ENCODE results near the gene DCHS1. TPM values are rescaled to one million over a fixed set of nuclear protein-coding genes. Genes with fewer than 3 reads are reported as not detected.

DCHS1 gene
- total RNA-seq, 4 donors from 2014 or later, result 5.5 to 17.7 (median 14.0) TPM

GRCh38 chr11:6682591-6682935 lies 27.0 kb upstream of the DCHS1 start:
- 0% methylated on average over 10 of the region's 10 CpGs; no CpG with 5 or more reads in 1 of the 2 donors for WGBS, 2 donors (ENCODE audit: low coverage in 1 of 2)
- H3K4me1 ChIP-seq, result peaks cover 8 to 23% (median 14%) of the 10 kb centered on the region in 4 donors
- in situ Hi-C loops (cut with MboI; ENCODE audit: low pct_ligation_motif_present in 1 of 4, low pct_unique_long_range_greater_than_20kb in 1 of 4, low sequenced_read_pairs in 3 of 4), result loop anchor here in 1 of 4 donors (5.0 to 10.0 kb wide), 2 partner anchors 65 to 298 kb away; partner anchors contain the start of gene TPP1
- DNase-seq, result no peak
- H3K9me3 ChIP-seq, result no peaks in the 10 kb centered on the region
- TF ChIP-seq EP300 (IDR thresholded peaks at IDR 0.05; ENCODE audit: low read depth) (no peak), POLR2A (IDR thresholded peaks at IDR 0.05) (no peak), CTCF (IDR thresholded peaks at IDR 0.05) (no peak)
- H3K4me3 ChIP-seq, result peak overlapping the region; percentile 73 to 86 (median 79)
- H3K27me3 ChIP-seq, result no peaks in the 10 kb centered on the region
- intact Hi-C loops (cut with DNase I; ENCODE audit: low total_unique reads), result loop anchor here (5.0 to 10.0 kb wide), 2 partner anchors 70 to 148 kb away; partner anchors contain the start of gene TAF10
- H3K36me3 ChIP-seq, result no peaks in the 10 kb centered on the region
- peak overlapping the region; percentile 83 to 94 (median 90) for H3K27ac ChIP-seq

GRCh38 chr11:6681949-6682348 lies 26.3 kb upstream of the DCHS1 start:
- Histone ChIP-seq H3K36me3 (no peaks in the 10 kb centered on the region), H3K4me3 (peak overlapping the region; percentile 73 to 86 (median 79)), H3K9me3 (no peaks in the 10 kb centered on the region), H3K27me3 (no peaks in the 10 kb centered on the region), H3K27ac (peak overlapping the region in 3 of 4 donors; percentile 83 to 90 (median 90)), H3K4me1 (peaks cover 8 to 23% (median 14%) of the 10 kb centered on the region in 4 donors)
- intact Hi-C loops (cut with DNase I; ENCODE audit: low total_unique reads), result loop anchor here (5.0 to 10.0 kb wide), 2 partner anchors 70 to 147 kb away; partner anchors contain the start of gene TAF10
- in situ Hi-C loops (cut with MboI; ENCODE audit: low pct_ligation_motif_present in 1 of 4, low pct_unique_long_range_greater_than_20kb in 1 of 4, low sequenced_read_pairs in 3 of 4), result loop anchor here in 1 of 4 donors (5.0 to 10.0 kb wide), 2 partner anchors 65 to 297 kb away; partner anchors contain the start of gene TPP1
- WGBS, 2 donors (ENCODE audit: low coverage in 1 of 2), result 8% methylated on average over 5 of the region's 5 CpGs; no CpG with 5 or more reads in 1 of the 2 donors
- TF ChIP-seq POLR2A (IDR thresholded peaks at IDR 0.05) (no peak), POLR2AphosphoS5 (IDR thresholded peaks at IDR 0.05) (no peak), CTCF (IDR thresholded peaks at IDR 0.05) (no peak), EP300 (IDR thresholded peaks at IDR 0.05; ENCODE audit: low read depth) (no peak)
- DNase-seq, result no peak

DNA sequence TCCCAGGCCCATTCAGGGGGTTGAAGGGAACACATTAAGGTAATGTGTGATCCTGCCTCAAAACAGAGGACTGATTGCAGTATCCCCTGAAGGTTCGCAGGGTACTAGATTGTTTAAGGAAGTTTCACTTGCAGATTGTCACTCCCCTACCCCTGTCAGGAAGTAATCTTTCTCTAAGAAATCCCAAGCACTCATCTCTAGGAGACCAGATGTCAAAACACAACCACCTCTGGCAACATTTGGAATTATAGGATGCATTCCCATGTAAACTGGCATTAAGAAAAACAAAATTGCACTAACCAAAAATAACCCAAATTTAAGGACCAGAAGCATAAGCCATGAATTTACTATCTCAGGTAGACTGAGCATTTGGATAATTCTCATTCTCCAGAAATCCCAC lies 25.9 kb upstream of the DCHS1 start:
- Histone ChIP-seq H3K27me3 (no peaks in the 10 kb centered on the region), H3K4me1 (peaks cover 8 to 23% (median 14%) of the 10 kb centered on the region in 4 donors), H3K9me3 (no peaks in the 10 kb centered on the region), H3K27ac (peak overlapping the region in 1 of 4 donors; percentile 90), H3K4me3 (peak overlapping the region in 1 of 4 donors; percentile 77), H3K36me3 (no peaks in the 10 kb centered on the region)
- 40 to 50% methylated on average over 1 of the region's 1 CpG for WGBS, 2 donors (ENCODE audit: low coverage in 1 of 2)
- no peak for DNase-seq
- in situ Hi-C loops (cut with MboI; ENCODE audit: low pct_ligation_motif_present in 1 of 4, low pct_unique_long_range_greater_than_20kb in 1 of 4, low sequenced_read_pairs in 3 of 4) (loop anchor here in 1 of 4 donors (5.0 to 10.0 kb wide), 2 partner anchors 64 to 297 kb away; partner anchors contain the start of gene TPP1), intact Hi-C loops (cut with DNase I; ENCODE audit: low total_unique reads) (loop anchor here (5.0 to 10.0 kb wide), 2 partner anchors 69 to 147 kb away; partner anchors contain the start of gene TAF10)
- TF ChIP-seq CTCF (IDR thresholded peaks at IDR 0.05) (no peak), POLR2AphosphoS5 (IDR thresholded peaks at IDR 0.05) (no peak), EP300 (IDR thresholded peaks at IDR 0.05; ENCODE audit: low read depth) (no peak), POLR2A (IDR thresholded peaks at IDR 0.05) (no peak)

DNA sequence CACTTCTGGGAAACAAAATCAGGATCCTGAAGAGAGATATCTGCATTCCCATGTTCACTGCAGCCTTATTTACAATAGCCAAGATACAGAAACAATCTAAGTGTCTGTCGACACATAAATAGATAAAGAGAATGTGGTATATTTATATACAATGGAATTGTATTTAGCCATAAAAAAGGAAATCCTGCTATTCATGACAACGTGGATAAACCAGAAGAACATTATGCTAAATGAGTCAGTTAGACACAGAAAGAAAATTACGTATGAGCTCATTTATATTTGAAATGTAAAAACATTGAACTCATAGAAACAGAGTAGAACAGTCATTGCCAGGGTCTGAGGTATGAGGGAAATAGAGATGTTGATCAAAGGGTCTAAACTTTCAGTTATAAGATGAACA lies 21.4 kb upstream of the DCHS1 start:
- Histone ChIP-seq H3K36me3 (no peaks in the 10 kb centered on the region), H3K27ac (no peak overlapping the region), H3K4me1 (peaks cover 4 to 14% (median 8%) of the 10 kb centered on the region in 4 donors), H3K27me3 (no peaks in the 10 kb centered on the region), H3K9me3 (no peaks in the 10 kb centered on the region), H3K4me3 (no peak overlapping the region)
- intact Hi-C loops (cut with DNase I; ENCODE audit: low total_unique reads) (no loop called here), in situ Hi-C loops (cut with MboI; ENCODE audit: low pct_ligation_motif_present in 1 of 4, low pct_unique_long_range_greater_than_20kb in 1 of 4, low sequenced_read_pairs in 3 of 4) (loop anchor here in 1 of 4 donors (10.0 kb wide), 1 partner anchor 142 kb away; no protein-coding TSS in a partner anchor)
- DNase-seq, result no peak
- WGBS, 2 donors (ENCODE audit: low coverage in 1 of 2), result 78 to 83% methylated on average over 3 of the region's 3 CpGs
- no peak for TF ChIP-seq POLR2AphosphoS5 (IDR thresholded peaks at IDR 0.05)
- no peak for TF ChIP-seq EP300 (IDR thresholded peaks at IDR 0.05; ENCODE audit: low read depth)
- TF ChIP-seq POLR2A (IDR thresholded peaks at IDR 0.05), result no peak
- TF ChIP-seq CTCF (IDR thresholded peaks at IDR 0.05), result no peak
